ENCODE data around the gene PRR3.

PRR3 gene

DNA sequence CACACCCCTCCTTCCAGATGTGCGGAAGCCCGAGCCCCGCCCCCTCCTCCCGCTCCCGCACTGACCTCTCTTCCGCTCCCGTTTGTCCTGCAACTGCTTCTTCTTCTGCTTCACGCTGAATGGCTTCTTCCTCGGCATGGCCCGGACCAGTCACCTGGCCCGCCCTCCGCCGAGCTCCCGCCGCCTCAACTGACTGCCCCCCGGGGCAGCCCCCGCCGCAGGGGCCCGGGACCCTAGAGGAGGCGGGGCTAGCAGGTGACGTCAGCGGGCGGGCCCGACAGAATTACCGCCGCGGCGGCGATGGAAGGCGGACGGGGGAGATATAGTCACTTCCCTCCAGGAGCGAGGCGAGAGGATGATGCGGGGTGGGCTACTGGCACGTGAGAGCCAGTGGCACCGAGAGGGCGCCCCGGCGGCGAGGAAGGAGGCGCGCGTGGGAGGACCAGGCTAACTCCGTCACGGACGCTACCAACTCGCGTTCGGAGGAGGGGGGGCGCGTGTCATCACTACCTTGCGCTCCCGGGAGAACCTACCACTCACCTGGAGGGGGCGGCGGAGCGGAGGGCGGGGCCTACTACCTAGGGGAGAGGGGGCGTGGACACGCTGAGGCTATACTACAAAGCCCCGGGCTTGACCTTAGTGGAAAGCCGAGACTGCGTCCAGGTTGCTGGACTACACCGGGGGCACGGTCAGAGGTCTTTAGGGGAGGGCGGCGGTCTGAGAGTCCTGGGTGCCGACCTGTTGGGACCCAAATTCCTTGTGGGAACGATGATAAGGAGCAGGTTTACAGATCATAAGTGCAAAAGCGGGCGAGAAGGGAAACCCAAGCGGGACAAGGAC is 809 bp upstream of the PRR3 start, which contains the start of gene GNL1:
GNL1 (minus strand) TSS at position 424 of the 840 bp plus-strand sequence; CDS start at position 138, 286 bp downstream.
- peak; percentile 95 to 96 for DNase-seq
- no peak for TF ChIP-seq POLR2A (IDR thresholded peaks at IDR 0.05; ENCODE audit: low read length)
- no peak for TF ChIP-seq GATA1 (IDR thresholded peaks at IDR 0.05; ENCODE audit: low read depth, low read length)

DNA sequence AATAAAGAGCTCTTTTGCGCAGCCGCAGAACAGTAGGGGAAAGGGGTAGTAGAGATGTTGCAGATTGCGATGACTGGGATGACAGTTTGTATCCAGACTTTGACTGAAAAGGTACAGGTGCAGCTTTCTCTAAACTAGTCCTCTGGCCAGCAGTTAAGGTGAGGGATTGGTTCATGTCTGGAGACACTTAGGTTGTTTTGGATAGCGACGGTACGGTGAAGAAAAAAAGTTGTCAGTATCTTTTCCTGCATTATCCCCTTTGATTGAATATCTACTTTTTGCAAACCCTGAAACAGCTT is 537 bp downstream of the PRR3 start:
- TF ChIP-seq GATA1 (IDR thresholded peaks at IDR 0.05; ENCODE audit: low read depth, low read length): no peak
- no peak for DNase-seq

DNA sequence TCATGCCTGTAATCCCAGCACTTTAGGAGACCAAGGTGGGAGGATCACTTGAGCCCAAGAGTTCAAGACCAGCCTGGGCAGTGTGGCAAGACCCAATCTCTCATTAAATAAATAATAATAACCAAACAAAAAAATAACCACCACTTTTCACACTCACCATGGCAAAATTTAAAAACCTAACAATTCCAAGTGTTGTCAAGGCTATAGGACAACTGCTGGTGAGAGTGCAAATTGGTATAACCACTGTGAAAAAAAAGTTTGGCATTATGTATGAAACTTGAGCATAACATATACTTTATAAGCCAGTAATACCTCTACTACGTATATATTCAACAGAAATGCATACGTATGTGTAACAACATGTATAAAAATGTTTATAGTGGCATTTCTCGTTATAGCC is 3.8 kb downstream of the PRR3 start:
- no peak for DNase-seq
- TF ChIP-seq GATA1 (IDR thresholded peaks at IDR 0.05; ENCODE audit: low read depth, low read length) (no peak), POLR2A (IDR thresholded peaks at IDR 0.05; ENCODE audit: low read length) (no peak)

DNA sequence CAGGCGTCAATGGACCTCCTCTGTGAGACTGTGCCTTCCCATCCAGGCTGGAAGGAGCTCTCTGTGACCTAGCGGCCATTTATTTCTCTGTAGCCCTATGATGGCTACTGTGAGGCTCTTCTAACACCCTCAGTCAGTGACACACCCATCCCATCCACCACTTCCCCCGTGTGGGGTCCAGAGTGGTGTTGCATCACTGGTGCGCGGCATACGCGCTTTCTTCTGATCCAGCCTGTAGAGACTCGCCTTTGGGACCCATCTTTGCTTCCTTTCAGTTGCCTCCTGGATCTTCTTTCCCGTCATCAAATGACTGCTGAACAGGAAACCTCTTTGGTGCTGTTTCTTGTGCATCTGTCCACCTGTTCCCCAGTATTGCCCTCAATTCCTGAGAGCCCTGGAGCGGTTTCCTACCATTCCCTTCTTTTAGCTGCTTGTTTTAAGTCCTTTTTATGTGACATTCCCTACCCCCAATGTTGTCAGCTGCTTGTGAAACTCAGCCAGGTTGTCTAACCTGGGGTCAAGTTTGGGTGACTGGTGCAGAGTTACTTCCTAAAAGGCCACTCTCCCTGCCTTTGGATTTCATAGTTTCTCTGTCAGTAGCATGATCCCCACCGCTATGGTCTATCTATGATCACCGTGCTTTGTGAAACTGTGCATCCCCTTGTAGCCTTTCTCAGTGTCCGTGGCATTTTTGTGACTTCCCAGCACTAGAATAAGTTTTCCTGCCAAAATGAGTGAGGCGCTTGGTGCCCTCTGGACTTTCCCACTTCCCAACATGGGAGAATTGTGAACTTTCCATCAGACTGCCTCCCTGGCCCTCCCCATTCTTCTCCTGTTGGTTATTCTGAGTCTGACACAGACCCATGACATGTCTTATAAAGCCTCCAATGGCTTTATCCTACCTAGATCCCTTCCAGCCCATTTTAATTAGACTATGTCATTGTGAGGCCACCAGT is 5.7 kb downstream of the PRR3 start:
- TF ChIP-seq GATA1 (IDR thresholded peaks at IDR 0.05; ENCODE audit: low read depth, low read length) (no peak), POLR2A (IDR thresholded peaks at IDR 0.05; ENCODE audit: low read length) (no peak)
- DNase-seq: no peak

DNA sequence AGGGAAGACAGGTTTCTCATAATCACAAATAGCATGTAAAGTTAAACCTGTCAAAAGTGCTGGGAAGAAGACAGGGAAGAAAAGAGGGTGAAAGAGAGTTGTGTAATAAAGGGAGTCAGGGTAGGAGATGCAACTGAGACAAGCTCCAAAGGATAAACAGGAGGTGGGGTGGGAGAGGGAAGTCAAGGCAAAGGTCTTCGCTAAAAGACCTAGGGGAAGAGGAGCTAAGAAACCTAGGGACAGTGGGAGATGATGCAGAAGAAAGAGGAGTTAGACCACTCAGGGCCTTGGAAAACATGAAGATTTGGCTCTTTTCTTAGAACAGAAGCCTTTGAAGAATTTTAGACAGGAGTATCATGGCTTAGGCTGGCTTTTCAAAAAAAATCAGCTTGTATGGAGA is 7.0 kb downstream of the PRR3 start:
- no peak for DNase-seq
- TF ChIP-seq GATA1 (IDR thresholded peaks at IDR 0.05; ENCODE audit: low read depth, low read length): no peak
- no peak for TF ChIP-seq POLR2A (IDR thresholded peaks at IDR 0.05; ENCODE audit: low read length)

DNA sequence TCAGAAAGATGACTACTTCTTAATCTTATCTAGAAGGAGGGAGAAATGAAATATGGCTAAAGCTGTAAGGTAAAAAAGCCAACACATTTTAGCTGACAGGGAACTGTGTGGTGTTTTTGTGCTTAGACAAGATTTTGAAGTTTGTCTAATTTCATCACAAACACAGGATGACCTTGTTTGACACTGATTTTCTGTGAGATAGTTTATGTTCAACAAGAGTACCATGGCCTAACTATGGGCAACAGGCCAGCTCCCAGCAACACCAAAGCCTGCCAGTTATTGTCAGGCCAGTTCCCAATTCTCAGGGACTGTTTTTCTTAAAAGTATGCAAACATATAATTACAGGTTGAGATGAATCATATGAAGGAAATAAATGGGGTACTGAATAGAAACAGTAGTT is 8.7 kb downstream of the PRR3 start:
- TF ChIP-seq POLR2A (IDR thresholded peaks at IDR 0.05; ENCODE audit: low read length): no peak
- TF ChIP-seq GATA1 (IDR thresholded peaks at IDR 0.05; ENCODE audit: low read depth, low read length): no peak
- no peak for DNase-seq

DNA sequence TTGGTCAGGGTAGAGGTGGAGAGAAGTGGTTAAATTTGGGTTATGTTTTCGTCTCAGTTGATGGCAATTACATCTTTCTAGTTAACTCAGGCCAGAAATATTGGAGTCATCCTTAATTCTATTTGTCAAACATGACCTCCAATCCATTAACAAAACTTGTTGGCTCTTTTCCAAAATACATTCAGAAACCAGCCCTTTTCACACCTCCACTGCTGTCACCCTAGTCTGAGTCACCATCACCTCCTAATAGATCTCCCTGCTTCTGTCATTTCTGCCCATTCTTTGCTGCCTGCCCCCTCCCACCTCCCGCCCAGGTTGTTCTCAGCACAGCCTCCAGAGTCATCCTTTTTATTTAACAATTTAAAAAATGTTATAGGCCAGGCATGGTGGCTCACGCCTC is 11.2 kb downstream of the PRR3 start:
- DNase-seq: no peak
- TF ChIP-seq POLR2A (IDR thresholded peaks at IDR 0.05; ENCODE audit: low read length) (no peak), GATA1 (IDR thresholded peaks at IDR 0.05; ENCODE audit: low read depth, low read length) (no peak)

DNA sequence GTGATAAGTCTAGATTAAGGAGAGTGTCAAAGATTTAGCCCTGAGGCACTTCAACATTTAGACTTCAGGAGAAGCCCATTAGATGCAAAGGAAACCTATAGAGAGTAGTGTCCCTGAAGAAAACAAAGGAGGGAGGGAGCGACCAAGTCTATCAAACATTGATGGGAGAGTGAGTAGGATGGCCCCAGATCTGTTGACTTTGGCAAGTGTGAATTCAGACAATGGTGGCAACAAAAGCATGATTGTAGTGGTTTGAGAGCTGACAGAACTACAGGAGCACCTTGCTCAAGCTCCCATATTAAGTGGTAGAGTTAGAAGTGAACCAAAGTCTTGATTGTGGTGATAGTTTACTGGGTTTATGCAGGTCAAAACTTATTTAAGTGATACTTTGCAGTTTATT is 13.2 kb downstream of the PRR3 start:
- TF ChIP-seq GATA1 (IDR thresholded peaks at IDR 0.05; ENCODE audit: low read depth, low read length) (no peak), POLR2A (IDR thresholded peaks at IDR 0.05; ENCODE audit: low read length) (no peak)
- peak in 1 of 2 experiments; percentile 28 for DNase-seq

DNA sequence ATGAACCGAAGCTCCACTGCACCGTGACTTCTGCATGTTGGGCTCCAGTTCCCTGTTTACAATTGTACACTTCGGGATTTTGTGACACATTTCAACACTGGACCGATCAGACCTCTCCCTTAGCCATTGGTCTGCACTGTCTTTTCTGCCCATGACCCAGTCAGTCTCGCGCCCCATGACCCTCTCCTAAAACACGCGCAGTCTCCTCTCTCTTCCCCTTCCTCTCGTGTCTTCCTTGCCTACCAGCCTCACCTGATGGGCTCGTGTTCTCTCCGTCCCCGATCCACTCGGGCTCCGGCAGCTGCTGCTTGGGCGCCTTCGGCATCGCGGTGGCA is 13.6 kb downstream of the PRR3 start:
- no peak for DNase-seq
- TF ChIP-seq POLR2A (IDR thresholded peaks at IDR 0.05; ENCODE audit: low read length) (no peak), GATA1 (IDR thresholded peaks at IDR 0.05; ENCODE audit: low read depth, low read length) (no peak)

DNA sequence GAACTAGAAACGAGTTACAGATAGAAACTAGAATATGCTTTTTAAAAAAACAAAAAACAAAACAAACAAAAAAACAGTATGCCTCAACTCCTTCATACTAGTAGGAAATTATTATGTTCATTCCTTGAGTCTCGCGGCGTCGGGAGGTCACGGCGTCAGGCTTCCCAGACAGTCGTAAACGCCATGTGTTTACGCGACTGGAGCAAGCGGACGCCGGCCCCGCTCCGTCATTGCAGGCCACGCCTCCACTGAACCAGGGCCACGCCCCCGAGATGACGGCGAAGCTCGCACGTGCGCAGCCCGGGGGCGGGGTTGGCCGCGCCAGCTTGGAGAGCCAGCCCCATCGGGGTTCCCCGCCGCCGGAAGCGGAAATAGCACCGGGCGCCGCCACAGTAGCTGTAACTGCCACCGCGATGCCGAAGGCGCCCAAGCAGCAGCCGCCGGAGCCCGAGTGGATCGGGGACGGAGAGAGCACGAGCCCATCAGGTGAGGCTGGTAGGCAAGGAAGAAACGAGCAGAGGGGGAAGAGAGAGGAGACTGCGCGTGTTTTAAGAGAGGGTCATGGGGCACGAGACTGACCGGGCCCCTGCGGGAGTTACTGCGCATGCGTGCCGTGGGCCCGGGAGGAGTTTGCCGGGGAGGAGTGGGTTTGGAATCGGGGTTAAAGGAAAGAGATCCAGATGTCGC is 14.1 kb downstream of the PRR3 start, which contains the start of gene ABCF1:
ABCF1 (plus strand) TSS at position 368 of the 687 bp plus-strand sequence; CDS start at position 414, 46 bp downstream.
- peak; percentile 98 to 99 for DNase-seq
- TF ChIP-seq POLR2A (IDR thresholded peaks at IDR 0.05; ENCODE audit: low read length) (peak; percentile 92), GATA1 (IDR thresholded peaks at IDR 0.05; ENCODE audit: low read depth, low read length) (no peak)

DNA sequence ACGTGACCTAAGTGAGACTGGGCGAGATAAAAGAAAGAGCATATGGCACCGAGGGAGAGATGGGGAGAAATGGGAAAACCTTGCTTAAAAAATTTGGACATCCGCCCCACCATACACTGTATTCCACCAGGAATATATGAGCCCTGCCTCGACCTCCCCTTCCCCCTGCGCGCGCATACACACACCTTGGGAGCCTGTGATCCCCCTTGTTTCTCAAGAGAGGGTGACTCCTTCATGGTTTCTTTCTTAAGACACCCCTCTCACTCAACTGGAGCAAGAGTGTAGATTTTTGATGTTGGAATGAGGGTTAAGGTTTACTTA is 14.6 kb downstream of the PRR3 start:
- peak in 1 of 2 experiments; percentile 49 for DNase-seq
- TF ChIP-seq GATA1 (IDR thresholded peaks at IDR 0.05; ENCODE audit: low read depth, low read length) (no peak), POLR2A (IDR thresholded peaks at IDR 0.05; ENCODE audit: low read length) (no peak)

DNA sequence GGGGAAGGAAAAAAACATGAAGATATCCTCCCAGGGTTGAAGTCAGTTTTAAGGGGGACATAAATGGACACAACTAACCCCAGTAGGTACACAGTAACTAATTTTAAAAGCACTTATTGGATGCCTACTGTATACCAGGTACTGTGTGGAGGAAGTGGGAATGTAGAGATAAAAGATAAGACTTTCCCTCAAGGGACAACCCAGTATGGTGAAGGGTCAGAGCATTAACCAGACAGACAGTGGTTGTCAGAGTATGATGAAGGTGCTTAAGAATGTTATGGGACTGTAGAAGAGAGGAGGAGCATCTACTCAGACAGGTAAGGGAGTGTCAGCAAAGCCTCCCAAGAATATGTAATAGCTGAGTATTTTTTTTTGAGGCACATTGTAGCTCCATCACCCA is 15.1 kb downstream of the PRR3 start:
- DNase-seq: no peak
- TF ChIP-seq GATA1 (IDR thresholded peaks at IDR 0.05; ENCODE audit: low read depth, low read length) (no peak), POLR2A (IDR thresholded peaks at IDR 0.05; ENCODE audit: low read length) (no peak)

DNA sequence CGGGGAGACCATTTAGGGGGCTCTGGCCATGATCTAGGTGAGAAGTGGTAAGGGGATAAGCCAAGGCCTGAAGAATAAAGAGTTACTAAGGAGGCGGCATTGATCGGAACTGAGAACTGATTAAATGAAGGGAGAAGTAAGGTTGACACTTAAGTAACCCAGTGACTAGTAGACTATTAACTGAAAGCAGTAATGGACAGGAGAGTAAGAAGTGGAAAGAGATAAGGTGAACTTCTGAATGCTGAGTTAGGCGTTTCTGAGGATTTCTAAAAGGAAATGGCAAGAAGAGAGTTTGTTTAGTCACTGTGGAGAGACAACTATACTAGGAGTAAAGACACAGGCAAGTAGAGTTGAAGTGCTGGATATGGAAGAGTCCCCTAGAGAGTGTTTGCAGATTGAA is 16.0 kb downstream of the PRR3 start:
- DNase-seq: no peak
- TF ChIP-seq GATA1 (IDR thresholded peaks at IDR 0.05; ENCODE audit: low read depth, low read length) (no peak), POLR2A (IDR thresholded peaks at IDR 0.05; ENCODE audit: low read length) (no peak)

DNA sequence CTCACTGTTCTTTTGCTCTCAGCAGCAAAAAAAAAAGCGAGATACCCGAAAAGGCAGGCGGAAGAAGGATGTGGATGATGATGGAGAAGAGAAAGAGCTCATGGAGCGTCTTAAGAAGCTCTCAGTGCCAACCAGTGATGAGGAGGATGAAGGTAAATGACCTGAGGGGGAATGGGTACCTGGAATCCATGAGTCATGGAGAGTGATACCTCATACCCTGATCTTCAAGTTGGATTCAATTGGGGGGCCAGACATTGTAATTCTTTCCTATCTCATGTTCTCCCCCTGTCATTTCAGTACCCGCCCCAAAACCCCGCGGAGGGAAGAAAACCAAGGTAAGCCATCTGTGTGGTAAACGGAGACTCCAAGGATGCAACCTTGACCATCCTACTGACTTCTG is 21.0 kb downstream of the PRR3 start:
- TF ChIP-seq POLR2A (IDR thresholded peaks at IDR 0.05; ENCODE audit: low read length) (no peak), GATA1 (IDR thresholded peaks at IDR 0.05; ENCODE audit: low read depth, low read length) (no peak)
- no peak for DNase-seq

Data from erythroblast (primary cell).